Activated B cell treated with CpG ODN at 0.5 μM for 24 hours (primary cell): ENCODE data around the gene RXRA. TPM values are rescaled to one million over a fixed set of nuclear protein-coding genes. Genes with fewer than 3 reads are reported as not detected.

ENCODE experiments used
- ATAC-seq: fragments of 200-7000 bp; cut with Tn5 transposase; one replicate; pipeline ENCODE4 v1.10.0; 2021; ENCODE audit warnings: low read depth, mild to moderate bottlenecking, moderate library complexity
- CTCF ChIA-PET: fragments of 350-600 bp; sonication (Branson Sonifier 250); formaldehyde crosslinking; loops from one replicate; lab custom pipeline; 2021; ENCODE audit warnings: antibody characterized with exemption; lab: Charles Lee
- POLR2A ChIA-PET: fragments of 350-600 bp; sonication (Branson Sonifier 250); formaldehyde crosslinking; loops from one replicate; lab custom pipeline; 2021; ENCODE audit warnings: antibody characterized with exemption; lab: Charles Lee
- DNase-seq: peaks from one replicate; pipeline ENCODE4 v3.0.0; 2022
- H3K27ac Mint-ChIP-seq: one replicate; pipeline ENCODE4 v1.8.0; 2020; ENCODE audit warnings: mixed read lengths
- H3K27me3 Mint-ChIP-seq: one replicate; pipeline ENCODE4 v1.8.0; 2021; ENCODE audit warnings: mixed read lengths
- H3K36me3 Mint-ChIP-seq: one replicate; pipeline ENCODE4 v1.8.0; 2021; ENCODE audit warnings: low read depth, mixed read lengths
- H3K4me1 Mint-ChIP-seq: one replicate; pipeline ENCODE4 v1.8.0; 2021; ENCODE audit warnings: mixed read lengths
- H3K4me3 Mint-ChIP-seq: one replicate; pipeline ENCODE4 v1.8.0; 2020; ENCODE audit warnings: mild to moderate bottlenecking, mixed read lengths
- H3K9me3 Mint-ChIP-seq: one replicate; pipeline ENCODE4 v1.8.0; 2020; ENCODE audit warnings: mixed read lengths
- intact Hi-C: fragments of 100-400 bp; cut with micrococcal nuclease; formaldehyde crosslinking; loops from one replicate; pipeline ENCODE4 v1.15.1; 2024
- total RNA-seq: library from RNA; stranded (reverse); gene quantifications from 2 replicates; pipeline ENCODE4 v1.2.3, GENCODE V29; 2022
- TF ChIP-seq, protein P1 (sequence below): fragments of 200-600 bp; IDR thresholded peaks from one replicate; pipeline ENCODE4 v1.8.0; 2022; ENCODE audit warnings: antibody characterized with exemption, mild to moderate bottlenecking

RXRA gene
- total RNA-seq, 1 donor from 2014 or later, result 5.0 TPM

DNA sequence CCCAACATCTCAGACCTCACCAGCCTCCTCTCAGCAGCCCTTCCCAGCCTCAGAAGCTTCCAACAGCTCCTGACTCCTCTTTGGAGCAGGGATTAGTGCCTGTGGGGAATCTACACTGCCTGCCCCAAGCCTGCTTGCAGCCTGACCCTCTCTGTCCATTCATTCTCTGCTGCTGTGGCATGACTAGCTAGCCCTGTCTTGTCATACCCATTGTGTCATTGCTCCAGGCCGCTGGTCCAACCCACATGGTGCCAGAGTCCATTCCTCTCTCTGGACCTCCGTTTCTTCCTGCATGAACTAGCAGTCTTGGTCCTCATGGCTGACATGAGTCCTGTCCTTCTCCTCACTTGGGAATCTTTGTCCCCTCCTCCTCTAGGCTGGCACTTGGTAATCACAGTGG, 12.8 kb upstream of the RXRA start:
- Mint-ChIP-seq H3K9me3 (no peaks in the 10 kb centered on the region), H3K36me3 (no peaks in the 10 kb centered on the region)

DNA sequence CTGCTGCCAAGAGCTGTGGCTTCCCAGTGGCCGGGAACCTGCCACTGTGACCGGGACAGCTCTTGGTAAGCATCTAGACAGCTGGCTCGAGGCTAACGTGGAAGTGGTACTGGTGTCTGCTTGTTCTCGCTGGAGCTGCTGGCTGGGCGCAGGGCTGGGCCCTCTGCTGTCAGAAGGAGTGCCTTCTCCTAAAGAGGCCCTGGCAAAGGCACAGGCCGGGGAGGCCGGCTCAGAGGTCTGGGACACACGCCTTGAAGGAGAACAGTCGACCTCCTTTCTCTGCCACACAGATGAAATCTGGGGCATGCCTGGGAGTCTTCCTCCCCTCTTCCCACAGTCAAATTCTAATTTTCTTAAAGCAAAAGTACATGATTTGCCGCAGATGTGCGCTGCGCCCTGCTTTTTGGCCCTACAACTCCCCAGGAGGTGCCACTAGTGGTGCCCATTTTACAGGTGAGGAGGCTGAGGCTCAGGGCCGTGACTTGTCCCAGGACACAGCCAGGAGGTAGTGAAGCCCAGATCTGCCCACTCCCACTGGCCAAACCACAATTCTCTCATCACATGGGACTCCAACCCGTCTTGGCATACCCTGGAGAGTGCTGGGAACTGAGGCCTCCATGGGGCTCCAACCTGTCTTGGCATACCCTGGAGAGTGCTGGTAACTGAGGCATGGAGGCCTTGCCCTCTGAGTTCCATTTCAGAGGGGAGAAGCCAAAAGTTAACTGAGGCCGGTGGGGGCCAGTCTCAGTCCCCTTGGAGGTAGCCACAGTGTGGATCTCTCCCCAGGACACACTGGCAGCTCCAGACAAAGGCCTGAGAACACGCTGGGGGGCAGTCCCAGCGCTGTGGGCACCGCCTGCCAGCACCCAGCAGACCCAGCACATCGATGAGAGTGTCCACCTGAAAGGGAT, 12.0 kb upstream of the RXRA start:
- ATAC-seq, result no peak
- ChIA-PET CTCF (no interaction called here), POLR2A (no interaction called here)
- Mint-ChIP-seq H3K4me1 (no peaks in the 10 kb centered on the region), H3K27me3 (peaks cover 5% of the 10 kb centered on the region), H3K9me3 (no peaks in the 10 kb centered on the region), H3K4me3 (no peak overlapping the region), H3K36me3 (no peaks in the 10 kb centered on the region), H3K27ac (no peak overlapping the region)
- no peak for DNase-seq
- intact Hi-C loops, result no loop called here
- TF ChIP-seq, protein P1, sequence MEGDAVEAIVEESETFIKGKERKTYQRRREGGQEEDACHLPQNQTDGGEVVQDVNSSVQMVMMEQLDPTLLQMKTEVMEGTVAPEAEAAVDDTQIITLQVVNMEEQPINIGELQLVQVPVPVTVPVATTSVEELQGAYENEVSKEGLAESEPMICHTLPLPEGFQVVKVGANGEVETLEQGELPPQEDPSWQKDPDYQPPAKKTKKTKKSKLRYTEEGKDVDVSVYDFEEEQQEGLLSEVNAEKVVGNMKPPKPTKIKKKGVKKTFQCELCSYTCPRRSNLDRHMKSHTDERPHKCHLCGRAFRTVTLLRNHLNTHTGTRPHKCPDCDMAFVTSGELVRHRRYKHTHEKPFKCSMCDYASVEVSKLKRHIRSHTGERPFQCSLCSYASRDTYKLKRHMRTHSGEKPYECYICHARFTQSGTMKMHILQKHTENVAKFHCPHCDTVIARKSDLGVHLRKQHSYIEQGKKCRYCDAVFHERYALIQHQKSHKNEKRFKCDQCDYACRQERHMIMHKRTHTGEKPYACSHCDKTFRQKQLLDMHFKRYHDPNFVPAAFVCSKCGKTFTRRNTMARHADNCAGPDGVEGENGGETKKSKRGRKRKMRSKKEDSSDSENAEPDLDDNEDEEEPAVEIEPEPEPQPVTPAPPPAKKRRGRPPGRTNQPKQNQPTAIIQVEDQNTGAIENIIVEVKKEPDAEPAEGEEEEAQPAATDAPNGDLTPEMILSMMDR, result no peak

More for the DNA sequence above, 12.8 kb upstream of the RXRA start:
- peaks cover 5% of the 10 kb centered on the region for H3K27me3 Mint-ChIP-seq
- ATAC-seq, result no peak
- H3K4me3 Mint-ChIP-seq, result no peak overlapping the region
- no peak overlapping the region for H3K27ac Mint-ChIP-seq
- ChIA-PET CTCF (no interaction called here), POLR2A (no interaction called here)
- no peaks in the 10 kb centered on the region for H3K4me1 Mint-ChIP-seq
- intact Hi-C loops, result no loop called here
- TF ChIP-seq, protein P1, result no peak
- DNase-seq, result no peak

DNA sequence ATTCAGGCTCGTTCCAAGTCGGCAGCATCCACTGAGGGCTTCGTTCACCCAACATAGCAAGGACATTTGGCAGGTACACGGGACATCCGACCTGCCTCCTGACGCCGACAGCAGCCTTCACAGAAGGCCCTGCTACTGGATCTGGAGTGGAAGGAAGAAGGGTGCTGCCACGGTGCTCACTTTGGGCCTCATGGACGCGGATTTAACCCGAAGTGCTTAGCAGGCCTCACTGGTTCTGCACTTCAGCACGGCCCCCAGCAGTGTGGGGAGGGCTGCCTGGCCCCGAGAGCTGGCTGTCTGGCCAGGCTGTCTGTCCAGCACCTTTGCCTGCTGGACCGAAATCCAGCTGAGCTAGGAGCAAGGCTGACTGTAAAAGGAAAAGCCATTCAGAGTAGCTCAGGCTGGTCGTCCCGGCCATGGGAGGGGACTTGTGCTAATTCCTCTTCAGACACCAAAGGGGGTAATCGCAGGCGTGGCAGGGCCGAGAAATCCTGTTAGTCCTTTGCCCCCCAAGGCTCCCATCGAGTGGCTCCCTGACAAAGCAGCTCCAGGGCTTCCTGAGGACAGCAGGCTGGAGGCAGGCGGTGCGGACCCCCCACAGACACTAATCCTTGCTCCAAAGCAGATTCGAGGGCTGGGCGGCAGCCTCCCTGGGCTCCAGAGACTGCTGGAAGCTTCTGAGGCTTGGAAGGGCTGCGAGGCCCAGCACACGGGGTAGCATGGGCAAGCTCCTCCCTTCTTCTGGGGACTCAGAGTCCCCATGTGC, 11.1 kb upstream of the RXRA start:
- ATAC-seq (no peak), DNase-seq (no peak)
- intact Hi-C loops, result no loop called here
- Mint-ChIP-seq H3K4me3 (no peak overlapping the region), H3K4me1 (no peaks in the 10 kb centered on the region), H3K27ac (no peak overlapping the region), H3K36me3 (no peaks in the 10 kb centered on the region), H3K9me3 (no peaks in the 10 kb centered on the region), H3K27me3 (peaks cover 5% of the 10 kb centered on the region)
- ChIA-PET POLR2A (no interaction called here), CTCF (no interaction called here)
- TF ChIP-seq, protein P1, result no peak

DNA sequence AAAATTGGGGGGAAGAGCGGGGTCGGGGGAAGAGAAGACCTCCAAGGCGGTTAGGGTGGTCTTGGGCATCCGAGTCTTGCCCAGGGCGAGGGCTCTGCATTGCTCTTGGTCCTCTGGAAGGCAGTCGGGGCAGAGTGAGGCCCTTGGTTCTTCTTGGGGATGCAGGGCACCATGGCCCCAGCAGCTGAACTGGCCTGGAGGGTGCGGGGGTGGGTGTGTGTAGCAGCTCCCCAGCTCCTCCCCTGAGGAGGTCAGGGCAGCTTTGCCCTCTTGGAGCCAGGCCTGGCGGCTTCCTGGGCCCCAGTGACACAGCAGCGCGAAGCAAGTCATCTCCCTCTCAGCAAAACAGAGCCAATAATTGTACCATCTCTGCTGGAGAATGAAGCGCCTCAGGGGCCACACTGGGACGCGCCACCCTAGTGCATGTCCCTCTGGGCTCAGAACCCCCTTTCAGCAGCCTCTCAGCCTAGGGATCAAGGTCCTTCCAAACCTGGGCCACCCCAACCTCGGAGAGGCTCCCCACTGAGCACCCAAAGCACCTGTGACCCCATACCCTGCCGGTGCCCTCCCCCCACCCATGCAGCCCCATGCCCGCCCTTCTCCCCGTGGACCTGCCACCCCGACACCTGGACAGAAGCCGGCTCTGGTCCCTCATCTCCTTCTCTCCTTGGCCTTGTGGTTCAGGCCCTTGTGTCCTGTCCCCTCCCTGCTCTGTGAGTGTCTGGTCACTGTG, 10.4 kb upstream of the RXRA start:
- POLR2A ChIA-PET, result no interaction called here
- Mint-ChIP-seq H3K27me3 (peaks cover 5% of the 10 kb centered on the region), H3K9me3 (no peaks in the 10 kb centered on the region), H3K36me3 (no peaks in the 10 kb centered on the region), H3K4me3 (no peak overlapping the region), H3K4me1 (no peaks in the 10 kb centered on the region), H3K27ac (no peak overlapping the region)
- DNase-seq, result no peak
- CTCF ChIA-PET, result interaction anchor here (1.0 kb wide), 1 partner anchor 145 kb away, joined by 3 read pairs; no protein-coding TSS in a partner anchor
- TF ChIP-seq, protein P1, result no peak
- ATAC-seq, result no peak
- intact Hi-C loops, result no loop called here
